Ishikawa (cell line): ENCODE data around the gene PQBP1.

Experiments used
- CREB1 ChIP-seq: IDR thresholded peaks from 2 replicates; pipeline ENCODE4 v1.6.1; 2012; ENCODE audit warnings: low read depth
- EGR1 ChIP-seq: IDR thresholded peaks from 2 replicates; pipeline ENCODE4 v1.6.1; 2012
- FOXM1 ChIP-seq: IDR thresholded peaks from 2 replicates; pipeline ENCODE4 v1.6.1; 2012; ENCODE audit warnings: low read depth, borderline replicate concordance
- NFIC ChIP-seq: IDR thresholded peaks from 2 replicates; pipeline ENCODE4 v1.6.1; 2012
- TAF1 ChIP-seq: IDR thresholded peaks from 2 replicates; pipeline ENCODE4 v1.6.1; 2012; ENCODE audit warnings: low read depth, mild to moderate bottlenecking
- YY1 ChIP-seq: IDR thresholded peaks from 2 replicates; pipeline ENCODE4 v1.6.1; 2012; ENCODE audit warnings: low read depth

GRCh38 chrX:48935301-48935670 lies 37.6 kb downstream of the PQBP1 start:
- TF ChIP-seq NFIC (no peak), CREB1 (no peak), YY1 (no peak), TAF1 (no peak), EGR1 (no peak), FOXM1 (no peak)
